GM18505 (cell line): Measurements from ENCODE around the gene CIPC.

Experiments
- ATAC-seq: cut with Tn5 transposase; IDR thresholded peaks from one replicate; pipeline ENCODE4 v1.9.1; 2021; ENCODE audit not compliant: unreplicated experiment
- POLR2A ChIP-seq: IDR thresholded peaks from 4 replicates; pipeline ENCODE4 v1.6.1; 2011; ENCODE audit warnings: borderline replicate concordance; ENCODE audit not compliant: insufficient read depth, insufficient read length; ENCODE audit errors: extremely low read depth

Gene CIPC

GRCh38 chr14:77084985-77085384, 13.1 kb upstream of the CIPC start:
- ATAC-seq, result no peak
- no peak for TF ChIP-seq POLR2A

GRCh38 chr14:77085538-77085937, 12.5 kb upstream of the CIPC start:
- no peak for ATAC-seq

GRCh38 chr14:77086017-77086727, 11.9 kb upstream of the CIPC start:
- no peak for ATAC-seq
- TF ChIP-seq POLR2A, result no peak

More at GRCh38 chr14:77085538-77085937, 12.5 kb upstream of the CIPC start:
- TF ChIP-seq POLR2A, result no peak

- ATAC-seq, result no peak
- no peak for TF ChIP-seq POLR2A
These were observed 11.1 kb upstream of the CIPC start for GRCh38 chr14:77086951-77087350.

- no peak for ATAC-seq
- TF ChIP-seq POLR2A, result no peak
These were observed 10.4 kb upstream of the CIPC start for GRCh38 chr14:77087631-77088030.

- ATAC-seq, result no peak
- no peak for TF ChIP-seq POLR2A
These were observed 9.8 kb upstream of the CIPC start for GRCh38 chr14:77088219-77088618.

- no peak for ATAC-seq
- TF ChIP-seq POLR2A, result no peak
These were observed 9.4 kb upstream of the CIPC start for GRCh38 chr14:77088645-77089044.

GRCh38 chr14:77091518-77091917, 6.5 kb upstream of the CIPC start:
- ATAC-seq, result no peak
- no peak for TF ChIP-seq POLR2A

GRCh38 chr14:77092676-77093075, 5.4 kb upstream of the CIPC start:
- no peak for ATAC-seq
- no peak for TF ChIP-seq POLR2A

GRCh38 chr14:77094672-77095284, 3.3 kb upstream of the CIPC start:
- no peak for ATAC-seq
- no peak for TF ChIP-seq POLR2A

- no peak for TF ChIP-seq POLR2A
- ATAC-seq, result peak; percentile 5
These were observed 905 bp upstream of the CIPC start for GRCh38 chr14:77097006-77097699.

- ATAC-seq, result no peak
- TF ChIP-seq POLR2A, result no peak
These were observed 683 bp downstream of the CIPC start for GRCh38 chr14:77098529-77099353.

GRCh38 chr14:77099425-77100167, 1.5 kb downstream of the CIPC start:
- no peak for TF ChIP-seq POLR2A
- ATAC-seq, result no peak

- no peak for ATAC-seq
These were observed 2.9 kb downstream of the CIPC start for GRCh38 chr14:77100961-77101360.

More at GRCh38 chr14:77100961-77101360, 2.9 kb downstream of the CIPC start:
- peak; percentile 10 for TF ChIP-seq POLR2A
